GM21447 (cell line): Measurements from ENCODE around the gene GDF10.

Experiments used
- ATAC-seq: cut with Tn5 transposase; IDR thresholded peaks from one replicate; pipeline ENCODE4 v1.9.1; 2021; ENCODE audit not compliant: unreplicated experiment

Gene GDF10

GRCh38 chr10:47350671-47351640, 51.0 kb downstream of the GDF10 start:
- ATAC-seq = no peak

- no peak for ATAC-seq
Measured at GRCh38 chr10:47351899-47352815, 52.2 kb downstream of the GDF10 start.

GRCh38 chr10:47353351-47353750, 53.4 kb downstream of the GDF10 start:
- no peak for ATAC-seq

GRCh38 chr10:47354165-47354564, 54.2 kb downstream of the GDF10 start:
- no peak for ATAC-seq

GRCh38 chr10:47354900-47355299, 54.9 kb downstream of the GDF10 start:
- ATAC-seq = no peak

- ATAC-seq = no peak
Measured at GRCh38 chr10:47356708-47357107, 56.7 kb downstream of the GDF10 start.

GRCh38 chr10:47357131-47357582, 57.2 kb downstream of the GDF10 start:
- no peak for ATAC-seq

GRCh38 chr10:47357911-47358310, 57.9 kb downstream of the GDF10 start:
- ATAC-seq = no peak

GRCh38 chr10:47358457-47358856, 58.5 kb downstream of the GDF10 start:
- ATAC-seq = no peak

- ATAC-seq = no peak
Measured at GRCh38 chr10:47359101-47359500, 59.1 kb downstream of the GDF10 start.

- no peak for ATAC-seq
Measured at GRCh38 chr10:47359626-47360418, 59.8 kb downstream of the GDF10 start.

GRCh38 chr10:47360419-47361040, 60.5 kb downstream of the GDF10 start:
- ATAC-seq = no peak

GRCh38 chr10:47361293-47361692, 61.3 kb downstream of the GDF10 start:
- ATAC-seq = no peak

- no peak for ATAC-seq
Measured at GRCh38 chr10:47362199-47362598, 62.2 kb downstream of the GDF10 start.
